HG03095 (cell line): Measurements from ENCODE around the gene SIK1.
A peak's percentile ranks its signal among the peaks of the same experiment; 100 is the strongest.
"Not testable (repeated sequence)": the region's sequence is repeated elsewhere in the genome, so short reads cannot be mapped to it uniquely, and the experiment has no call there.

ENCODE experiments used
- ATAC-seq: cut with Tn5 transposase; IDR thresholded peaks from one replicate; pipeline ENCODE4 v1.9.1; 2021; ENCODE audit warnings: moderate library complexity; ENCODE audit not compliant: unreplicated experiment

The SIK1 gene

GRCh38 chr21:43440835-43441727 is 14.2 kb upstream of the SIK1 start:
- ATAC-seq, result not testable (repeated sequence)

- not testable (repeated sequence) for ATAC-seq
Measured at GRCh38 chr21:43439316-43440075, 12.6 kb upstream of the SIK1 start.

- ATAC-seq, result not testable (repeated sequence)
Measured at GRCh38 chr21:43436272-43436671, 9.3 kb upstream of the SIK1 start.

GRCh38 chr21:43433340-43434136 is 6.6 kb upstream of the SIK1 start:
- not testable (repeated sequence) for ATAC-seq

GRCh38 chr21:43430830-43431416 is 4.0 kb upstream of the SIK1 start:
- not testable (repeated sequence) for ATAC-seq

GRCh38 chr21:43428964-43429363 is 2.0 kb upstream of the SIK1 start:
- not testable (repeated sequence) for ATAC-seq

- ATAC-seq, result peak; percentile 69
Measured at GRCh38 chr21:43427242-43427559, 270 bp upstream of the SIK1 start.

- ATAC-seq, result not testable (repeated sequence)
Measured at GRCh38 chr21:43426004-43426403, 927 bp downstream of the SIK1 start.

- ATAC-seq, result not testable (repeated sequence)
Measured at GRCh38 chr21:43419475-43419874, 7.5 kb downstream of the SIK1 start.

- not testable (repeated sequence) for ATAC-seq
Measured at GRCh38 chr21:43414576-43414975, 12.4 kb downstream of the SIK1 start.

- ATAC-seq, result not testable (repeated sequence)
Measured at GRCh38 chr21:43412020-43412788, 14.7 kb downstream of the SIK1 start.

- ATAC-seq, result not testable (repeated sequence)
Measured at GRCh38 chr21:43410456-43411068, 16.4 kb downstream of the SIK1 start.

GRCh38 chr21:43407139-43407538 is 19.8 kb downstream of the SIK1 start:
- ATAC-seq, result not testable (repeated sequence)

GRCh38 chr21:43404450-43404849 is 22.5 kb downstream of the SIK1 start:
- ATAC-seq, result not testable (repeated sequence)

- not testable (repeated sequence) for ATAC-seq
Measured at GRCh38 chr21:43403651-43404430, 23.1 kb downstream of the SIK1 start.

GRCh38 chr21:43401125-43401524 is 25.8 kb downstream of the SIK1 start:
- not testable (repeated sequence) for ATAC-seq

GRCh38 chr21:43399595-43400015 is 27.3 kb downstream of the SIK1 start:
- ATAC-seq, result not testable (repeated sequence)

GRCh38 chr21:43399136-43399535 is 27.8 kb downstream of the SIK1 start:
- ATAC-seq, result not testable (repeated sequence)

GRCh38 chr21:43398533-43398932 is 28.4 kb downstream of the SIK1 start:
- ATAC-seq, result not testable (repeated sequence)
